Measurements from ENCODE around the gene GMDS.

- no peak for TF ChIP-seq CTCF (IDR thresholded peaks at IDR 0.05 in 4 of 5, conservative IDR thresholded peaks at IDR 0.05 in 1 of 5)
- no peak for TF ChIP-seq POLR2A (IDR thresholded peaks at IDR 0.05)
Observed at GRCh38 chr6:2218866-2219265, 26.5 kb downstream of the GMDS start.

All from gastrocnemius medialis (tissue), 4 donors.